ENCODE data around the gene SELENOM. TPM values are rescaled to one million over a fixed set of nuclear protein-coding genes. Genes with fewer than 3 reads are reported as not detected.

SELENOM gene
- total and polyA plus RNA-seq, 5 experiments from 2014 or later = 74.9 to 142 (median 114) TPM

DNA sequence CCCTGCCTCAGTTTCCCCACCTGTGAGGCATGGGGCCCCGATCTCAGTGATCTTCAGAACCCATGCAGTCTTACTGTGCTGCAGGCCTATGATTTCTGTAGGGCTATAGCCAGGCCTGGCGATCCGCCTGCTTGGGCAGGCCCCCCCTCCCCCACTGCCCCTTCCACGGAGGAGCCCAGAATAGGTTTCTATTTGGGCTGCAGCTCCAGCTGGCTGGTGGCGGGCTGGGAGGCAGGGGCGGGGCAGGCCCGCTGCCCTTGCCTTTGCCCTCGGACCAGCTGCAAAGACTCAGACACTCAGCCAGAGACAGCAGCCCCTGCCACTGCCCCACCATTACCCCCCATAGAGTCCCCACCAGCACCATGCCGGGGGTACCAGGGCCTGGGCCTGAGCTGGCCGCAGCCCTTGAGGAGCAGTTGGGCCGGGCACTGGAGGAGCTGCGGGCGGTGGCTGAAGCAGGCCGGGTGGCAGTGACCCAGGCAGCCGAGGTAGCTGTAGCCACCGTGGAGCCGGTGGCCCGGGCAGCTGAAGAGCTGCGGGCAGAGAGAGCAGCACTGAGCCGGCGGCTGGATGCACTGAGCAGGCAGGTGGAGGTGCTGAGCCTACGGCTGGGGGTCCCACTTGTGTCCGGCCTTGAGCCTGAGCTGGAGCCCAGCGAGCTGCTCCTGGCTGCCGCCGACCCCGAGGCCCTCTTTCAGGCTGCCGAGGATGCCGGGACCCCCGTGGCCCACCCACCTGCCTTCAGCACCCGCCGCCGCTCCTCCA, 14.1 kb downstream of the SELENOM start:
- no peaks in the 10 kb centered on the region for H3K27me3 Mint-ChIP-seq
- H3K4me1 Mint-ChIP-seq = peaks cover 0 to 3% (median under 1%) of the 10 kb centered on the region in 4 donors
- POLR2A ChIA-PET = no interaction called here
- H3K4me3 Mint-ChIP-seq = no peak overlapping the region
- no peaks in the 10 kb centered on the region for H3K36me3 Mint-ChIP-seq
- no peaks in the 10 kb centered on the region for H3K9me3 Mint-ChIP-seq
- ATAC-seq (no peak), DNase-seq (no peak)
- no peak overlapping the region for H3K27ac Mint-ChIP-seq

- H3K9me3 Mint-ChIP-seq = no peaks in the 10 kb centered on the region
- DNase-seq (no peak), ATAC-seq (no peak)
- POLR2A ChIA-PET = no interaction called here
- no peak overlapping the region for H3K27ac Mint-ChIP-seq
- no peak overlapping the region for H3K4me3 Mint-ChIP-seq
- H3K27me3 Mint-ChIP-seq = no peaks in the 10 kb centered on the region
- no peaks in the 10 kb centered on the region for H3K36me3 Mint-ChIP-seq
- H3K4me1 Mint-ChIP-seq = peaks cover 0 to 3% (median under 1%) of the 10 kb centered on the region in 4 donors
Observed at GRCh38 chr22:31092161-31092560, 15.2 kb downstream of the SELENOM start.

DNA sequence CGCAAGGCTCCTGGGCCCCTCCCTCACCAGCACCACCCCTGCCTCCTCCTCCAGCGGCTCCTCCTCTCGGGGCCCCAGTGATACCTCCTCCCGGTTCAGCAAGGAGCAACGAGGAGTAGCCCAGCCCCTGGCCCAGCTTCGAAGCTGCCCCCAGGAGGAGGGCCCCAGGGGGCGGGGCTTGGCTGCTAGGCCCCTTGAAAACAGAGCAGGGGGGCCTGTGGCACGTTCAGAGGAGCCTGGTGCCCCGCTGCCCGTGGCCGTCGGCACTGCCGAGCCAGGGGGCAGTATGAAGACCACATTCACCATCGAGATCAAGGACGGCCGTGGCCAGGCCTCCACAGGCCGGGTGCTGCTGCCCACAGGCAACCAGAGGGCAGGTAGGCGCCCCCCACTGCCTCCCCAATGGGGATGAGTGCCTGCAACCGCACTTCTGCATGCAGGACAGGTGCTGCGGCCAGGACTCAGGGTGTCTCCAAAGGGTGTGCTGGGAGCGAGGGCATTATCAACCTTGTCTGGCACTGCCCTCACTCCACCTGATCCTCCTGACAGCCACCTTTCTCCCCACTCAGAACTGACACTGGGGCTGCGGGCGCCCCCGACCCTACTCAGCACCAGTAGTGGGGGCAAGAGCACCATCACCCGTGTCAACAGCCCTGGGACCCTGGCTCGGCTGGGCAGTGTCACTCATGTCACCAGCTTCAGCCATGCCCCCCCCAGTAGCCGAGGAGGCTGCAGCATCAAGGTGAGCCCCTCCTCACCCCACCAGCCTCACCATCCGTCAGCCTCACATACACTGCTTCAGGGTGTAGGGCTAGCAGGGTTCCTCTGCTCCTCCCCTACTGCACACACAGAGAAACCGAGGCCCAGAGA, 16.0 kb downstream of the SELENOM start:
- POLR2A ChIA-PET = no interaction called here
- DNase-seq (no peak), ATAC-seq (no peak)
- no peaks in the 10 kb centered on the region for H3K27me3 Mint-ChIP-seq
- H3K4me1 Mint-ChIP-seq = peaks cover 0 to 3% (median under 1%) of the 10 kb centered on the region in 4 donors
- H3K36me3 Mint-ChIP-seq = no peaks in the 10 kb centered on the region
- H3K4me3 Mint-ChIP-seq = no peak overlapping the region
- H3K27ac Mint-ChIP-seq = no peak overlapping the region
- H3K9me3 Mint-ChIP-seq = no peaks in the 10 kb centered on the region

GRCh38 chr22:31090217-31091085, 16.9 kb downstream of the SELENOM start:
- ATAC-seq = no peak
- no peak for DNase-seq
- Mint-ChIP-seq H3K9me3 (no peaks in the 10 kb centered on the region), H3K4me1 (peaks cover 0 to 3% (median 1%) of the 10 kb centered on the region in 4 donors), H3K4me3 (no peak overlapping the region), H3K27ac (no peak overlapping the region), H3K27me3 (no peaks in the 10 kb centered on the region), H3K36me3 (no peaks in the 10 kb centered on the region)
- POLR2A ChIA-PET = no interaction called here

DNA sequence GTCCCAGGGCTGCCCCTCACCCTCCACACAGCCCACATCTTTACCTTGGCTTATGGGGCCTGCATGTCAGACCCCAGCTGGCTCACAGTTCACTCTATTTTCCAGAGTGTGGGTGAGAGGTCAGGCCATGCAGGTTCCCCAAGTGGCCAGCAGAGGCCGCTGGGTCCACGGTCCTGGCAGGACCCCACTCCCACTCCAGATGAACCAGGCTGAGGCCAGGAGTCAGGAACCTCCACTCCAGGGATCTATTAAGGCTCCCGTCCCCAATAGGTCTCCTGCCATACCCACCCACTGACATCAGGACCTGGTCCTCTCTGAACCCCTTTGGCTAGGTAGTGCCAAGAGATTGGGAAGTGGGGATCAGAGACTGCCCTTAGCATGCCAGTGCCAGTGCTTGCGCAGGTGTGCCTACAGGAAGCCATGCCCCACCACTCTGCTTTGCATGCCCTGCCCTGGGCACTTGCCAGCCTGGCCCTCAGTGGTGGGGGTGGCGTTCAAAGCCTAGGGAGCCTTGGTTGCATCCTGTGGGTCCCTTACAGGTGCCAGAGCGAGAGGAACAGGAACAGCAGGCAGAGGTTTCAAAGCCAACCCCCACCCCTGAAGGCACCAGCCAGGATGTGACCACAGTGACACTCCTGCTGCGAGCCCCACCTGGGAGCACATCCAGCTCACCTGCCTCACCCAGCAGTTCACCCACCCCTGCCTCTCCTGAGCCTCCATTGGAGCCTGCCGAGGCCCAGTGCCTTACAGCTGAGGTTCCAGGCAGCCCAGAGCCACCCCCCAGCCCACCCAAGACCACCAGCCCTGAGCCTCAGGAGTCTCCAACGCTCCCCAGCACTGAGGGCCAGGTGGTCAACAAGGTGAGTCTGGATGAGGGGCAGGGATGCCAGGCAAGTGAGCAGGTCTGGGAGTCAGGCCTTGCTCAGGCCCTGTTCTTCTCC, 17.9 kb downstream of the SELENOM start:
- H3K27me3 Mint-ChIP-seq = no peaks in the 10 kb centered on the region
- H3K4me3 Mint-ChIP-seq = no peak overlapping the region
- H3K27ac Mint-ChIP-seq = no peak overlapping the region
- H3K4me1 Mint-ChIP-seq = peaks cover under 1 to 7% (median 4%) of the 10 kb centered on the region in 4 donors
- H3K9me3 Mint-ChIP-seq = no peaks in the 10 kb centered on the region
- DNase-seq (peak in 2 of 10 donors; percentile 27 to 31), ATAC-seq (no peak)
- no peaks in the 10 kb centered on the region for H3K36me3 Mint-ChIP-seq
- POLR2A ChIA-PET = no interaction called here

GRCh38 chr22:31088233-31088986, 19.0 kb downstream of the SELENOM start:
- ATAC-seq (no peak), DNase-seq (no peak)
- Mint-ChIP-seq H3K4me3 (peak overlapping the region in 1 of 10 donors; percentile 15), H3K9me3 (no peaks in the 10 kb centered on the region), H3K27ac (no peak overlapping the region), H3K27me3 (no peaks in the 10 kb centered on the region), H3K36me3 (no peaks in the 10 kb centered on the region), H3K4me1 (peaks cover 8 to 16% (median 12%) of the 10 kb centered on the region in 4 donors)
- POLR2A ChIA-PET = interaction anchor here (0.9 kb wide), 1 partner anchor 184 kb away, joined by 3 read pairs; no protein-coding TSS in a partner anchor

GRCh38 chr22:31087744-31088215, 19.6 kb downstream of the SELENOM start:
- Mint-ChIP-seq H3K27ac (no peak overlapping the region), H3K9me3 (no peaks in the 10 kb centered on the region), H3K4me3 (peak overlapping the region in 1 of 10 donors; percentile 15), H3K27me3 (no peaks in the 10 kb centered on the region), H3K36me3 (no peaks in the 10 kb centered on the region), H3K4me1 (peaks cover 10 to 22% (median 19%) of the 10 kb centered on the region in 4 donors)
- DNase-seq (no peak), ATAC-seq (no peak)
- POLR2A ChIA-PET = interaction anchor here (0.8 to 0.9 kb wide), 2 partner anchors 72 to 185 kb away, joined by 3 read pairs; partner anchors contain the start of gene RNF185

DNA sequence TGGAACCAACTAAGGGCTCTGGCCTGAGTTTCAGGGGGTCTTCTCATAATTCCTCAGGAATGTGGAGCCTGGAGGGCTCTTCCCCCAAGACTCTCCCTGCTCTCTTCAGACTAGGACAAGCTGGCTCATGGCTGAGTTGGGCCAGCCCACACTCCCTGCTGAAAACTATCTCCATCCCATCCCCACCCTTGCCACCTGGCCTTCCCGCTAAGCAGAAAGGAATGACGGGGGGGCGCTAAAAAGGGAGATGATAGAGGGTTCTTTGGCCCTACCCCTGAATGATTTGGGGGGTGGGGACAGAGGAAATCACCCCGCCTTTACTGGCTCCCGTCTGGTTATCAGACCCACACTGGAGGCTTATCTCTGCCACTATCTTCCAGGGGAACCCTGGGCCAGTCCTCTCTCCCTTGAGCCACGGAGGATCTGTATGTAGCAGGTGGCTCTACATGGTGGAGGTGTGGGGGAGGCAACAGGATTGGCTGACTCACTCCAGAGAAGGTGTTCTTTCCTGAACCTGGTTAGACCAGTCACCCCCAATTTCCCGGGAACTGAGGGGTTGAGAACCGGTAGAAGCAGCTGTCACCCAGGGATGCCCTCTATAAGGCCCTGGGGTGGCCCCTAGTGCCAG, 20.6 kb downstream of the SELENOM start:
- H3K4me1 Mint-ChIP-seq = peaks cover 17 to 31% (median 28%) of the 10 kb centered on the region in 4 donors
- ATAC-seq (no peak), DNase-seq (no peak)
- POLR2A ChIA-PET = interaction anchor here (0.6 to 6.2 kb wide), 2 partner anchors 141 to 165 kb away, joined by 4 to 35 read pairs; no protein-coding TSS in a partner anchor
- H3K36me3 Mint-ChIP-seq = no peaks in the 10 kb centered on the region
- H3K27ac Mint-ChIP-seq = peak overlapping the region in 1 of 10 donors; percentile 53
- H3K9me3 Mint-ChIP-seq = no peaks in the 10 kb centered on the region
- H3K4me3 Mint-ChIP-seq = peak overlapping the region in 3 of 10 donors; percentile 20 to 38 (median 33)
- H3K27me3 Mint-ChIP-seq = no peaks in the 10 kb centered on the region

DNA sequence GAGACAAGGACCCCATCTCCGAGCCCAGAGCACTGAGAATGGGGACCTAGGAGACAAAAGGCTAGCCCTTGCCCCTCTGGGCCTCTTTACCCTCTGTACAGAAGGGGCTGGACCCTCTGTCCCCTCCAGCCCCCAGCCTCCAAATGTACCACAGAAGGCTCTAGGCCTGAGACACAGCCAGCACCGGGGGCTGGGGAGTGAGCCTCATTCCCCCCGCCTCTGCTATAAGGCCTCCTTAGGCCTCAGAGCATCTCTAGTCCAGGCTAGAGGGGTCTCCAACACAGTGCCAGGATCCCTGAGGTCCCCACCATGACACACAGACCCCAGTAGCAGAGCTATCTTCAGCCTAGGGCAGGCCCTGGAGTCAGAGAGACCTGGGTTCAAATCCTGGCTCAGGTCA, 21.4 kb downstream of the SELENOM start:
- ATAC-seq (no peak), DNase-seq (no peak)
- Mint-ChIP-seq H3K27ac (peak overlapping the region in 3 of 10 donors; percentile 14 to 73 (median 33)), H3K27me3 (no peaks in the 10 kb centered on the region), H3K4me1 (peaks cover 21 to 40% (median 33%) of the 10 kb centered on the region in 4 donors), H3K4me3 (peak overlapping the region in 5 of 10 donors; percentile 6 to 91 (median 38)), H3K36me3 (no peaks in the 10 kb centered on the region), H3K9me3 (no peaks in the 10 kb centered on the region)
- POLR2A ChIA-PET = interaction anchor here (1.9 to 6.2 kb wide), 3 partner anchors 21 to 145 kb away, joined by 10 to 35 read pairs (median 16); partner anchors contain the start of gene SELENOM

DNA sequence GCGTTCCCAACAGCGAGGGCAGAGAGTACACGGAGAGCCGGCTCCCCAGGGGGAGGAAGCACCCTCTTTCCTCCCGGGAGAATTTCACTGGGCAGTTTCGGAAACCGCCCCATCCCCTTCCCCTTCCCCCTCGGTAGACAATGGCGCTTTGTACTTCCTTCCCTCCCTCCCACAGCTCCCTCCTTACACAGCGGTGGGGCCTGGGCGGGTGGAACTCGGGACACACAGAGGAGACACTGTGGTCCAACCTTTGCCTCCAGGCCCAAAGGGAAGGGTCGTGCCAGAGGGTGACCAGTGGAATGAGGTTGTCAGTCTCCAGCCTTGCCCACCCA, 21.9 kb downstream of the SELENOM start:
- peak overlapping the region in 6 of 10 donors; percentile 22 to 87 (median 56) for H3K27ac Mint-ChIP-seq

More for the DNA sequence above, 21.9 kb downstream of the SELENOM start:
- peak overlapping the region; percentile 71 to 91 (median 83) for H3K4me3 Mint-ChIP-seq
- no peaks in the 10 kb centered on the region for H3K27me3 Mint-ChIP-seq
- no peaks in the 10 kb centered on the region for H3K36me3 Mint-ChIP-seq
- H3K4me1 Mint-ChIP-seq = peaks cover 21 to 45% (median 37%) of the 10 kb centered on the region in 4 donors
- DNase-seq = no peak
- H3K9me3 Mint-ChIP-seq = no peaks in the 10 kb centered on the region
- POLR2A ChIA-PET = interaction anchor here (1.0 to 7.5 kb wide), 10 partner anchors 22 to 451 kb away, joined by 3 to 74 read pairs (median 8); partner anchors contain the start of genes MORC2, SELENOM and TUG1
- ATAC-seq = no peak
